ENCODE data around the gene ICAM2. TPM values are rescaled to one million over a fixed set of nuclear protein-coding genes. Genes with fewer than 3 reads are reported as not detected.

ICAM2 gene
- total RNA-seq, 2 donors from 2014 or later: 9.2 to 9.5 TPM

DNA sequence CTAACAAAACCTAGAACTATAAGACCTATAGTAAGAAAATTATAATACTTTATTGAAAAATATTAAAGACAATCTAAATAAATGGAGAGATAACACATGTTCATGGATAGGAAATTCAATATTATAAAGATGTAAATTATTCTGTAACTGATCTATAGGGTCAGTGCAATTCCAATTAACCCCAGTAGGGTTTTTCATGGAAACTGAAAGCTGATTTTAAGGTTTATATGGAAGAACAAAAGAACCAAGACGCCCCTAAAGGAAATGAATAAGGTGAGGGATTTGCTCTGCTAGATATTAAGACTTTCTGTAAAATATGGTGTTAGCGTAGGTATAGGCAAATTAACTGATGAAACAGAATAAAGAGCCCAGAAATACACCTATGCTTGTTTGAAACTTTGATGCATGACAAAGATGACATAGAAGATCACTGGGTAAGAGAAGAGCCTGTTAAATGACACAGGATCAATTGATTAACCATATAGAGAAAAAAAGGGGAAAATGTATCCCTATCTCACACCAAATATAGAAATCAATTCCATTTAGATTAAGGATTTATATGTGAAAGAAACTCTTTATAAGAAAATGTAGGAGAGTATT, 3.0 kb downstream of the ICAM2 start:
- Histone ChIP-seq H3K9me3 (no peaks in the 10 kb centered on the region), H3K9ac (ENCODE audit: low read depth in 2 of 2, low read length in 2 of 2) (no peak overlapping the region), H3K27me3 (no peaks in the 10 kb centered on the region), H3K36me3 (no peaks in the 10 kb centered on the region), H3K4me3 (no peak overlapping the region), H3K4me1 (no peaks in the 10 kb centered on the region), H3K27ac (no peak overlapping the region)
- TF ChIP-seq, protein P1, sequence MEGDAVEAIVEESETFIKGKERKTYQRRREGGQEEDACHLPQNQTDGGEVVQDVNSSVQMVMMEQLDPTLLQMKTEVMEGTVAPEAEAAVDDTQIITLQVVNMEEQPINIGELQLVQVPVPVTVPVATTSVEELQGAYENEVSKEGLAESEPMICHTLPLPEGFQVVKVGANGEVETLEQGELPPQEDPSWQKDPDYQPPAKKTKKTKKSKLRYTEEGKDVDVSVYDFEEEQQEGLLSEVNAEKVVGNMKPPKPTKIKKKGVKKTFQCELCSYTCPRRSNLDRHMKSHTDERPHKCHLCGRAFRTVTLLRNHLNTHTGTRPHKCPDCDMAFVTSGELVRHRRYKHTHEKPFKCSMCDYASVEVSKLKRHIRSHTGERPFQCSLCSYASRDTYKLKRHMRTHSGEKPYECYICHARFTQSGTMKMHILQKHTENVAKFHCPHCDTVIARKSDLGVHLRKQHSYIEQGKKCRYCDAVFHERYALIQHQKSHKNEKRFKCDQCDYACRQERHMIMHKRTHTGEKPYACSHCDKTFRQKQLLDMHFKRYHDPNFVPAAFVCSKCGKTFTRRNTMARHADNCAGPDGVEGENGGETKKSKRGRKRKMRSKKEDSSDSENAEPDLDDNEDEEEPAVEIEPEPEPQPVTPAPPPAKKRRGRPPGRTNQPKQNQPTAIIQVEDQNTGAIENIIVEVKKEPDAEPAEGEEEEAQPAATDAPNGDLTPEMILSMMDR (IDR thresholded peaks at IDR 0.05): no peak
- intact Hi-C loops (cut with DNase I): no loop called here
- DNase-seq: no peak

DNA sequence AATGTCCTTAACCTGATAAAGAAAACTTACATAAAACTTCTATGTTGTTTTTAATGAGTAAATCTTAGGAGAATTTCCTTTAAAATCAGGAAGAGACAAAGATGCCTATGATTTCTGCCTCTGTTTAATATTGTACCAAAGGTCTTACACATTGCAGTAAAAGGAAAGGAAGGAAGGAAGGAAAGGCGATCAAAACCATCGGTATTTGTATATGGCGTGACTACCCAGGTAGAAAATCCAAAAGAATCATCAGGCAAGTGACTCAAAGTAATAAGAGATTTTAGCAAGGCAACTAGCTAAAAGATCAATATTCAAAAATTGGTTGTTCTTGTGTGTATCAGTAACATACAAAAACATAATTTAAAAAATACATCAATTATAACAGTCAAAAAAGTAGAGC, 3.5 kb downstream of the ICAM2 start:
- Histone ChIP-seq H3K9ac (ENCODE audit: low read depth in 2 of 2, low read length in 2 of 2) (no peak overlapping the region), H3K4me3 (no peak overlapping the region), H3K27ac (no peak overlapping the region), H3K36me3 (no peaks in the 10 kb centered on the region), H3K4me1 (no peaks in the 10 kb centered on the region), H3K27me3 (no peaks in the 10 kb centered on the region), H3K9me3 (no peaks in the 10 kb centered on the region)
- TF ChIP-seq, protein P1 (IDR thresholded peaks at IDR 0.05): no peak
- no peak for DNase-seq
- intact Hi-C loops (cut with DNase I): no loop called here

DNA sequence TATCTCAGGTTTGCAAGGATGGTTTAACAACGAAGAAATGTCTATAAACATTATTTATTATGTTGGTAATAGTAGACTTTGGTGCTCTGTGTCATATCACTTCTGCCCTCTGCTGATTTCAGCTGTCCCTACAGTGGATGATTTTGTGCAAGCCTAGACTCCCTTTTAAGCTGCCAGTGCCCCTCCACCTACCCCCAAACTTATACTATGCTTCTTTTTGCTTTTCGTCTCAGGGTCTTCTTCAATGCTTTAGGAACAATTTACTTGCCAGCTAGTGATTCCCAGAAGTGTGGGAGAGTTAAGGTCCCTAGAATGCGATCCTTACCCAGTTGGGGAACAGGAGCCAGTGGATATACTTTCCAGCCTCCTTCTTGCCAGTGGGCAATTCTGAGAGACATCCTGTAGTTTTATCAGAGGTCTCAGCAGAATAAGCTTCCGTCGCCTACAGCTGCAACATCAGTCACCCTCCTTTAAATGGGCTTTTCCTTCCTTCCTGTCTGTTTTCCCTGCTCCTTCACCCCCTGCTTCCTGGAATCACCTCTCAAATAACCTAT, 4.1 kb downstream of the ICAM2 start:
- Histone ChIP-seq H3K9me3 (no peaks in the 10 kb centered on the region), H3K4me1 (no peaks in the 10 kb centered on the region), H3K4me3 (no peak overlapping the region), H3K27me3 (no peaks in the 10 kb centered on the region), H3K9ac (ENCODE audit: low read depth in 2 of 2, low read length in 2 of 2) (peak overlapping the region in 1 of 2 donors; percentile 3), H3K36me3 (no peaks in the 10 kb centered on the region), H3K27ac (no peak overlapping the region)
- TF ChIP-seq, protein P1 (IDR thresholded peaks at IDR 0.05): no peak
- DNase-seq: peak; percentile 16
- intact Hi-C loops (cut with DNase I): no loop called here

DNA sequence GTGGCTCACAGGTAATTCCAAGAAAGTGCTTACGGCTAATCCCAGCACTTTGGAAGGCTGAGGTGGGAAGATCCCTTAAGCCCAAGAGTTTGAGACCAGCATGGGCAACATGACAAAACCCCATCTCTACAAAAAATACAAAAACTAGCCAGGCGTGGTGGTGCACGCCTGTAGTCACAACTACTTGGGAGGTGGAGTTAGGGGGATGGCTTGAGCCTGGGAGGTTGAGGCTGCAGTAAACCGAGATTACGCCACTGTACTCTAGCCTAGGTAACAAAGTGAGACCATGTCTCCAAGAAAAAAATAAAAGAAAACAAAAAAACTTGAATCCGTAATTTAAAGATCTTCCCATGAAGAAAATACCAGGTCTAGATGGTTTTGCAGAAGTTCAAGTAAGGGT, 5.0 kb downstream of the ICAM2 start:
- DNase-seq: peak; percentile 7
- Histone ChIP-seq H3K27me3 (no peaks in the 10 kb centered on the region), H3K27ac (no peak overlapping the region), H3K9me3 (no peaks in the 10 kb centered on the region), H3K9ac (ENCODE audit: low read depth in 2 of 2, low read length in 2 of 2) (no peak overlapping the region), H3K36me3 (no peaks in the 10 kb centered on the region), H3K4me3 (no peak overlapping the region), H3K4me1 (no peaks in the 10 kb centered on the region)
- intact Hi-C loops (cut with DNase I): no loop called here
- TF ChIP-seq, protein P1 (IDR thresholded peaks at IDR 0.05): no peak

DNA sequence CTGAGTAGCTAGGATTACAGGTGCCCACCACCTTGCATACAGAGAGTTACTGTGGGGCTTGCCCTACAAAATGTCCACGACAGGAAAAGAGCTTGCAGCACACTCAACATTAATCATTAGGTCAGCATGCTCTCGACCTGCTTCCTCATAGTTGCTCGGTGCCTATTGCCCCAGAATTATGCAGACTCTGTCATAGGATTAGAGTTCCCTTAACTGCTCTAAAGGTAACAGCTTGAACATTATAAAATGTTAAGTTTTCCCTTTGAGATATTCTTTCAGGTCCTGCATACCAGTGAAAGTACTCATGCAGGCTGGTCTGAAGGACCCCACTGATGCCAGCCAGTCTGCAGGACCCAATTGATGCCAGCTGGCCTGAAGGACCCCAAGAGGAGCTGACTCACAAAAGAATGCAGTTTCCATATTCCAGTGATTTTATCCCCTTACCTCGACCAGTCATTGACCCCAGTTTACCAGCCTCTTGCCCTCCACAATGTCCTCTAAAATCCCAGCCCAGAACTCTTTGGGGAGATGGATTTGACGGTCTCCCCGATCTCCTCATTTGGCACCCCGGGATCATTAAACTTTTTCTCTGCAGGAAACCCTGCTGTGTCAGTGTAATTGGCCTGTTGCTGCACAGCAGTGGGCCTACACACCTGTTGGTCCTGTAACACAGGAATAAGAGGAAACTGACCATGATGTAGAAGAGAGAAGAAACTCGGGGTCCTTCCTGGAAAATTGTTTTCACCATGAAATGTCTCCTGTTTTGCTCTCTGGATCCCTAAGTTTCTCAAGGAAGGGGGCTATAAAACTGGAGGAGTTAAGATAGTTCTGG, 10.6 kb downstream of the ICAM2 start:
- H3K4me3 ChIP-seq: no peak overlapping the region
- TF ChIP-seq, protein P1 (IDR thresholded peaks at IDR 0.05): no peak
- H3K27ac ChIP-seq: no peak overlapping the region
- no peak overlapping the region for H3K9ac ChIP-seq (ENCODE audit: low read depth in 2 of 2, low read length in 2 of 2)
- H3K36me3 ChIP-seq: no peaks in the 10 kb centered on the region
- intact Hi-C loops (cut with DNase I): no loop called here
- peak; percentile 15 for DNase-seq
- no peaks in the 10 kb centered on the region for H3K27me3 ChIP-seq
- peaks cover 3% of the 10 kb centered on the region for H3K4me1 ChIP-seq
- no peaks in the 10 kb centered on the region for H3K9me3 ChIP-seq

Measured in colonic mucosa (tissue), 4 donors.